Lung microvascular endothelial cell (primary cell): ENCODE data around the gene OR8S1. TPM values are rescaled to one million over a fixed set of nuclear protein-coding genes. Genes with fewer than 3 reads are reported as not detected.
A peak's percentile ranks its signal among the peaks of the same experiment; 100 is the strongest.
"Not testable (repeated sequence)": the region's sequence is repeated elsewhere in the genome, so short reads cannot be mapped to it uniquely, and the experiment has no call there.

ENCODE experiments used
- DNase-seq, 2 donors: peaks; one replicate each; pipeline versions ENCODE4 v3.0.0 to v3.0.0-alpha.2; 2010; ENCODE audit warnings: low read depth in 2 of 2
- total RNA-seq: library from RNA; depleted of rRNA; stranded (reverse); fragments of >200 nt; gene quantifications from 2 replicates; pipeline ENCODE4 v1.2.1, GENCODE V29; 2014

The OR8S1 gene, protein sequence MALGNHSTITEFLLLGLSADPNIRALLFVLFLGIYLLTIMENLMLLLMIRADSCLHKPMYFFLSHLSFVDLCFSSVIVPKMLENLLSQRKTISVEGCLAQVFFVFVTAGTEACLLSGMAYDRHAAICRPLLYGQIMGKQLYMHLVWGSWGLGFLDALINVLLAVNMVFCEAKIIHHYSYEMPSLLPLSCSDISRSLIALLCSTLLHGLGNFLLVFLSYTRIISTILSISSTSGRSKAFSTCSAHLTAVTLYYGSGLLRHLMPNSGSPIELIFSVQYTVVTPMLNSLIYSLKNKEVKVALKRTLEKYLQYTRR
- not detected in 2 replicates for total RNA-seq

- DNase-seq, result no peak
These were observed at the start of gene OR8S1 for GRCh38 chr12:48525332-48525731. Gene OR8S1 (plus strand): TSS chr12:48525632. CDS start chr12:48525632, 0 bp downstream.

DNA sequence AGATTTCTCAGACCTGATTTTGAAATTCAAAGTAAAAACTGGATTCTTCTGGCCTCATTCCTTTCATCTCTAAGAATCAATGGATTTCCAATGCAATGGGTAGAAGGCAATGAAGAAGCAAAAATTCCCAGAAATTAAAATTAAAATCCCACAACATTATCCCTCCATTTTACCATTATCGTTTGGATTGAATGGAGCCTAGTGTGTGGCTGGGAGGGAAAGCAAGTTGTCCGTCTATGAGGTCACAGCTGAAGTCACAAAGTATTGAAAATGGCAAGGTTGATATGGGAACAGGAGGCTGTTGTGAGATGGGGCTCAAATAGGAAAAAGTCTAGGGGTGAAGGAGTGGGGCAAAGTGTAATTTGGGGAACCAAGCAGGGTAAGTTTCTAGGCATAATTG is 43.2 kb upstream of the OR8S1 start, which contains the start of gene C12orf54:
Gene C12orf54, plus strand, starts transcription at position 301 of the 400 bp plus-strand sequence. CDS start 799 bp downstream, outside the sequence.
- DNase-seq, result no peak

GRCh38 chr12:48482930-48483329 is 42.5 kb upstream of the OR8S1 start:
- DNase-seq, result no peak

DNA sequence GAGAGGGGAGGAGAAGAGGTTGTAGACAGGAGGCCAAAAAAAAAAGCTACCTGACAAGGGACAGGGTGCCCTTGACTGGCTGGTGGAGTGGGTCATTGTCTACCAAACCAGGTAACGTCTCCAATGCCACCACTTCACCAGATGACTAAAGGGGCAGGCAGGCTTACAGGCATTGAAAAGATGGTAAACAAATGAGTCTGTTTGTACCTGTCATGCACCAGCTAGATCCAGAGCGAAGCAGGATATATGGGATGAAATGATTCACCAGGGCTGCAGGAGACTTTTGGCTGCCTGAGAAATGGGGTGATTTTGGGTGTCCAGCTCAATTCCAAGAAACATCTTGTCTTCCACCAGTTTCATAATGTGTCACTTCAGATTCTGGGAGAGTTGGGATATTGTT is 39.2 kb upstream of the OR8S1 start:
- DNase-seq, result no peak

- DNase-seq, result no peak
These were observed 38.8 kb upstream of the OR8S1 start for GRCh38 chr12:48486679-48487078.

GRCh38 chr12:48489012-48489411 is 36.4 kb upstream of the OR8S1 start:
- DNase-seq, result no peak

DNA sequence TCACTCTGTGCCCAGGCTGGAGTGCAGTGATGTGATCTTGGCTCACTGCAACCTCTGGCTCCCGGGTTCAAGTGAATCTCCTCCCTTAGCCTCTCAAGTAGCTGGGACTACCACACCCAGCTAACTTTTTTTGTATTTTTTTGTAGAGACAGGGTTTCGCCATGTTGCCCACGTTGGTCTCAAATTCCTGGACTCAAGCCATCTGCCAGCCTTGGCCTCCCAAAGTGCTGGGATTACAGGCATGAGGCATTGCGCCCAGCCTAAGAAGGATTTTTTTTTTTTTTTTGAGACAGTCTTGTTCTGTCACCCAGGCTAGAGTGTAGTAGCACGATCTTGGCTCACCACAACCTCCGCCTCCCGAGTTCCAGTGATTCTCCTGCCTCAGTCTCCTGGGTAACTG is 36.0 kb upstream of the OR8S1 start:
- DNase-seq, result not testable (repeated sequence)

GRCh38 chr12:48500281-48500680 is 25.2 kb upstream of the OR8S1 start:
- not testable (repeated sequence) for DNase-seq

DNA sequence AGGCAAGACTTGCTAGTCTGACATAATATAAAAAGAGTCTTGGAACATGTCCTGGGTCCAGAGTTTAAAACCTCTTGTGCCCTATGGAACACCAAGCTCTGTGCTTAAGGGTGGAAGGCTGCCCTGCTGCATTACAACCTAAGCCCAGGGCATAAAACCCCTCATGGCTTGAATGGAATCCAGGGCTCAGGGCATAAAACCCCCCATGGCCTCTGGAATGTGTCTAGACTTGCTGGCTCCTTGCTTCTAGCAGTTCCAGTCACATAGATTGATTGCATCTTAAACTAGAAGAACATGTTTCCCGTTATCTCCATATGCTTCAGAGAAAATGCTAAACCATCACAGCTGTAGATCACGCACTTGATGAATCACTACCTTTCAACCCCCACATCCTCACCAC is 18.6 kb upstream of the OR8S1 start:
- not testable (repeated sequence) for DNase-seq

DNA sequence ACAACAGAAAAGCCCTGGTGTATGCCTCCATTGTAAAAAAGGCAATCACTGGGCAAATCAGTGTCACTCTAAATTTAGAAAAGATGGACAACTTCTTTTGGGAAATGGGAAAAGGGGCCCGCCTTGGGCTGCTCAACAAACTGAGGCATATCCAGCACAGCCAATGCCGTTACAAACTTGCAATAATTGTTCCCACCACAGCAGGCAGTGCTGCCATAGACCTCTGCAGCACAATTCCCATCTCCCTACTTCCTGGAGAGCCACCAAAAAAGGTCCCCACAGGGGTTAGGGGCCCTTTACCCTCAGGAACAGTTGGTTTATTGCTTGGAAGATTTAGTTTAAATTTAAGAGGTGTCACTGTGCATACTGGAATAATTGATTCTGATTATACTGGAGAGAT is 16.4 kb upstream of the OR8S1 start:
- DNase-seq, result no peak

- no peak for DNase-seq
These were observed 15.3 kb upstream of the OR8S1 start for GRCh38 chr12:48510111-48510510.

DNA sequence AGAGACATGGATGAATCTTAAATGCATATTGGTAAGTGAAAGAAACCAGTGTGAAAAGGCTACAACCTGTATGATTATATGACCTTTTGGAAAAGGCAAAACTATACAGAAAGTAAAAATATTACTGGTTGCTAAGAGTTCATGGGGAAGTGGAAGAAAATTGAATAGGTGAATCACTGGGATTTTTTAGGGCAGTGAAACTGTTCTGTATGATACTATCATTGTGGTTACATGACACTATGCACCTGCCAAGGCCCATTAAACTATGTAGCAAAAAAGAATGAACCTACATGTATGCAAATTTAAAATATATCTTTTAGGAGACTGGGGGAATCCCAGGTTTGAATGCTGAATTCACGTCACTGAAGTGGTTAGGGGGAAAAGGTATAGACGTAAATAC is 12.6 kb upstream of the OR8S1 start:
- no peak for DNase-seq

DNA sequence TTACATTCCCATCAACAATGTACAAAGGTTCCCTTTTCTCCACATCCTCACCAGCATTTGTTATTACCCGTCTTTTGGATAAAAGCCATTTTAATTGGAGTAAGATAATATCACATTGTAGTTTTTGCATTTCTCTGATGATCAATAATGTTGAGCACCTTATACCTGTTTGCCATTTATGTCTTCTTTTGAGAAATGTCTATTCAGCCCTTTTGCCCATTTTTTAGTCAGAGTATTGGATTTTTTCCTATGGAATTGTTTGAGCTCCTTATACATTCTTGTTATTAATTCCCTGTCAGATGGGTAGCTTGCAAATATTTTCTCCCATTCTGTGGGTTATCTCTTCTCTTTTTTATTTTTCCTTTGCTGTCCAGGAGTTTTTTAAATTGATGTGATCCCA is 10.7 kb upstream of the OR8S1 start:
- no peak for DNase-seq

GRCh38 chr12:48520381-48520780 is 5.1 kb upstream of the OR8S1 start:
- DNase-seq, result not testable (repeated sequence)

DNA sequence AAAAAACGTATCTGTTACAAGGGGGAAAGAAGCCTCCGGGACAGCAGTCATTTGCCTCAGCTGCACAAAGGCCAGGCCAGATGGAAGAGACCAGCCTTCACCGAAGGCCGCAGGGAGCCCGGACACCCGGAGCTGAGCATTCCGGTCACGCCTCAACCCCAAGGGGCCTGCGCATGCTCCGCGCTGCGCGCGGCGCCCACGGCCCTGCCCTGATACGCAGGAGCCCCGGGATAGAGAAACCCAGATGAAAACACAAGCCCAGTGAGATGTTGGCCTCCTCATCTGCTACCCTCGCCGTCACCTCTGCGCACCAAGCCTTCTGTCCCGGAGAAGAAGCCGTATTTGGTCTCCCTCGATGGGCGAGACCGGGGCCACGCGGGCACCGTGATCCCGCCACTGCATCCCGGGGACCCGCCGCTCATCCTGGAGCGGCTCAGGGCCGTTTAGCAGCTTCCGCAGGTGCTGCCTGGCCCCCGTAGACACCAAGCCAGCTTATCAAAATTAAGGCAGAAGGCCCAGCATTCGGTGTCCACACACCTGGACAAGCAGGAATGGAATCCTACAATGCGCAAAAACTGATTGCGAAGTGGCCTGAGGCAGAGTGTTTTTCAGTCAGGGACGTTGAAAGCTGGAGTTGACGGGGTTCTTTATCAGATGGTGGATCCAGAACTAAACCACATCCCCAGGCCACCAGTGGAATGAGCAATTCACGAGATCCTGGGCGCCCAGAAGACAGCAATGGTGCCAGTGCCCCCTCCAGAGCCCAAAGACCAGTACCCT is 2.6 kb downstream of the OR8S1 start:
- DNase-seq, result no peak

- DNase-seq, result no peak
These were observed 7.2 kb downstream of the OR8S1 start for GRCh38 chr12:48532601-48533000.

DNA sequence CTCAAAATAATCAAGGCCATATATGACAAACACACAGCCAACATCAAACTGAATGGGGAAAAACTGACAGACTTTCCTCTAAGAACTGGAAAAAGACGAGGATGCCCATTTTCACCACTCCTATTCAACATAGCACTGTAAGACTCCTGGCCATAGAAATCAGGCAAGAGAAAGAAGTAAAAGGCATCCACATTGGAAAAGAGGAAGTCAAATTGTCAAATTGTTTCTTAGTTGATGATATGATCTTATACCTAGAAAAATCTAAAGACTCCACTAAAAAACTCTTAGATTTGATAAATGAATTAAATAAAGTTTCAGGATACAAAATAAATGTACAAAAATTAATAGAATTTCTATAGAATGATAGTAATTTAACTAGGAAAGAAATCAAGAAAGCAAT is 11.2 kb downstream of the OR8S1 start:
- DNase-seq, result no peak

DNA sequence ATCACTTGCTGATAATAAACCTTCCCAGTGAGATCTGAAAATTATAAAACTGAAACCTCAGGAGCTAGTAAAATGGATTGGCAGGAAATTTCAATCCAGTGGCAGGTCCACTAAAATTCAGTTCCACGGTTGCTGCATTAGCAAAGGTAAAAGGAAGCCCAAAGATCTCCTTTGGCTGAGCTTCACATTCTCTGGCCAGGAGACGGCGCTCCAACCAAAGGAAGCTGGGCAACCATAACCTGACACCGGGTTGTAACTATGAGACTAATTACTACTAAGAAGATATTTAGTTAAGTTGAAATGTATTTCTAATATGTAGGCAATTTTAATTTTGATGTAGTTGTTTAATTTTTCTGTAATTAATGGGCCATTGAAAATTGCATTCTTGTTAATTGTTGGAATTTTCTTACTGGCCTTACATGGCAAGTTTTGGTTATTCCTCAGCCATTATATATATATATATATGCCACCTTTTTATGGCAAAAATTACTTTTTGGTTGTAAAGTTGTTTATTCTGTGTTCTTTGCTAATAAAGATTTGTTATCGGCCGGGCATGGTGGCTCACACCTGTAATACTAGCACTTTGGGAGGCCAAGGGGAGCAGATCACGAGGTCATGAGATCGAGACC is 17.0 kb downstream of the OR8S1 start:
- DNase-seq, result peak; percentile 37 to 48

GRCh38 chr12:48545833-48546469 is 20.5 kb downstream of the OR8S1 start:
- no peak for DNase-seq

DNA sequence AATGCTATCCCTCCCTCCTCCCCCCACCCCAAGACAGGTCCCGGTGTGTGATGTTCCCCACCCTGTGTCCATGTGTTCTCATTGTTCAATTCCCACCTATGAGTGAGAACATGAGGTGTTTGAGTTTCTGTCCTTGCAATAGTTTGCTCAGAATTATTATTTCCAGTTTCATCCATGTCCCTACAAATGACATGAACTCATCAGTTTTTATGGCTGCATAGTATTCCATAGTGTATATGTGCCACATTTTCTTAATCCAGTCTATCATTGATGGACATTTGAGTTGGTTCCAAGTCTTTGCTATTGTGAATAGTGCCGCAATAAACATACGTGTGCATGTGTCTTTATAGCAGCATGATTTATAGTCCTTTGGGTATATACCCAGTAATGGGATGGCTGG is 21.6 kb downstream of the OR8S1 start:
- not testable (repeated sequence) for DNase-seq

DNA sequence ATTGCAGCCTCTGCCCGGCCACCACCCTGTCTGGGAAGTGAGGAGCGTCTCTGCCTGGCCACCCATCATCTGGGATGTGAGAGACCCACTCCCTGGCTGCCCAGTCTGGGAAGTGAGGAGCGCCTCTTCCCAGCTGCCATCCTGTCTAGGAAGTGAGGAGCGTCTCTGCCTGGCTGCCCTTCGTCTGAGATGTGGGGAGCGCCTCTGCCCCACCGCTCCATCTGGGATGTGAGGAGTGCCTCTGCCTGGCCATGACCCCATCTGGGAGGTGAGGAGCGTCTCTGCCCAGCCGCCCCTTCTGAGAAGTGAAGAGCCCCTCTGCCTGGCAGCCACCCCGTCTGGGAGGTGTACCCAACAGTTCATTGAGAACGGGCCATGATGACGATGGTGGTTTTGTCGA is 26.2 kb downstream of the OR8S1 start:
- not testable (repeated sequence) for DNase-seq
